AG04450 (cell line): ENCODE data around the gene RTTN. TPM values are rescaled to one million over a fixed set of nuclear protein-coding genes. Genes with fewer than 3 reads are reported as not detected.

Source experiments
- CTCF ChIA-PET: fragments of 300-600, 350-600 bp; formaldehyde crosslinking; extraction: SDS; loops from one replicate; lab custom pipeline; 2022; ENCODE audit warnings: antibody characterized with exemption, inconsistent platforms; lab: Charles Lee
- POLR2A ChIA-PET: fragments of 350-600 bp; formaldehyde crosslinking; extraction: SDS; loops from one replicate; lab custom pipeline; 2021; ENCODE audit warnings: antibody characterized with exemption, inconsistent platforms; lab: Yijun Ruan, JAX
- DNase-seq: peaks from one replicate; pipeline ENCODE4 v3.0.0-alpha.2; 2011; ENCODE audit warnings: low read depth, low spot score
- H3K27ac ChIP-seq: one replicate; pipeline ENCODE4 v1.5.1; 2012; ENCODE audit warnings: low read depth, low read length, control low read depth
- H3K27me3 ChIP-seq: one replicate; pipeline ENCODE4 v1.6.0; 2012; ENCODE audit warnings: low read length; ENCODE audit not compliant: control insufficient read depth, insufficient read depth
- H3K4me3 ChIP-seq: 2 replicates; pipeline ENCODE4 v1.5.1; 2011; ENCODE audit warnings: mild to moderate bottlenecking, low read depth, low read length, control low read depth
- H3K9me3 ChIP-seq: 2 replicates; pipeline ENCODE4 v1.5.1; 2012; ENCODE audit warnings: low read length; ENCODE audit not compliant: control insufficient read depth, insufficient read depth
- polyA plus RNA-seq: library from polyadenylated mRNA; depleted of rRNA; stranded (reverse); fragments of >200 nt; gene quantifications from 2 replicates; pipeline ENCODE4 v1.2.3, GENCODE V29; 2011
- TF ChIP-seq, protein P1 (sequence below): IDR thresholded peaks from 2 replicates; pipeline ENCODE4 v1.5.1; 2011; ENCODE audit warnings: low read depth, low read length, control low read depth, inconsistent platforms

RTTN gene
- polyA plus RNA-seq, 1 experiment = 4.6 TPM

DNA sequence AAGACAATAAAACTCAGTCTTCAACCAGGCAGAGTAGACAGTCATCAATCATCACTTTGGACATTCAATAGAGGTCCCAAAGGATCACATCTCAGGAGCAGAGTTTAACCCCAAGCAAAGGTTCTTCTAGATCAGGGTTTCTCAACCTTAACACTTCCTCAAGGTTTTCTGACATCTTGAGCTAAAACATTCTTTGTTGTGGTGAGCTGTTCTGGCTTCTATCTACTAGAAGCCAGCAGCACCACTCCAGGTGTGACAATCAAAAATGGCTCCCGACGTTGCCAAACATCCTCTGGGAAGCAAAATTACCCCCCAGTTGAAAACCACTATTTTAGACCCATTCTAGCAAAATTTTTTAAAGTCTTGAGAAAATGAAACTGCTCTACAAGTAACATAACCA, 22.0 kb downstream of the RTTN start:
- H3K27me3 ChIP-seq = no peaks in the 10 kb centered on the region
- H3K27ac ChIP-seq = no peak overlapping the region
- H3K4me3 ChIP-seq = no peak overlapping the region
- no peak for DNase-seq
- no peaks in the 10 kb centered on the region for H3K9me3 ChIP-seq
- TF ChIP-seq, protein P1, sequence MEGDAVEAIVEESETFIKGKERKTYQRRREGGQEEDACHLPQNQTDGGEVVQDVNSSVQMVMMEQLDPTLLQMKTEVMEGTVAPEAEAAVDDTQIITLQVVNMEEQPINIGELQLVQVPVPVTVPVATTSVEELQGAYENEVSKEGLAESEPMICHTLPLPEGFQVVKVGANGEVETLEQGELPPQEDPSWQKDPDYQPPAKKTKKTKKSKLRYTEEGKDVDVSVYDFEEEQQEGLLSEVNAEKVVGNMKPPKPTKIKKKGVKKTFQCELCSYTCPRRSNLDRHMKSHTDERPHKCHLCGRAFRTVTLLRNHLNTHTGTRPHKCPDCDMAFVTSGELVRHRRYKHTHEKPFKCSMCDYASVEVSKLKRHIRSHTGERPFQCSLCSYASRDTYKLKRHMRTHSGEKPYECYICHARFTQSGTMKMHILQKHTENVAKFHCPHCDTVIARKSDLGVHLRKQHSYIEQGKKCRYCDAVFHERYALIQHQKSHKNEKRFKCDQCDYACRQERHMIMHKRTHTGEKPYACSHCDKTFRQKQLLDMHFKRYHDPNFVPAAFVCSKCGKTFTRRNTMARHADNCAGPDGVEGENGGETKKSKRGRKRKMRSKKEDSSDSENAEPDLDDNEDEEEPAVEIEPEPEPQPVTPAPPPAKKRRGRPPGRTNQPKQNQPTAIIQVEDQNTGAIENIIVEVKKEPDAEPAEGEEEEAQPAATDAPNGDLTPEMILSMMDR = no peak
- ChIA-PET CTCF (interaction anchor here (1.0 to 3.4 kb wide), 5 partner anchors 12 to 1336 kb away, joined by 3 to 47 read pairs (median 16); no protein-coding TSS in a partner anchor), POLR2A (no interaction called here)

DNA sequence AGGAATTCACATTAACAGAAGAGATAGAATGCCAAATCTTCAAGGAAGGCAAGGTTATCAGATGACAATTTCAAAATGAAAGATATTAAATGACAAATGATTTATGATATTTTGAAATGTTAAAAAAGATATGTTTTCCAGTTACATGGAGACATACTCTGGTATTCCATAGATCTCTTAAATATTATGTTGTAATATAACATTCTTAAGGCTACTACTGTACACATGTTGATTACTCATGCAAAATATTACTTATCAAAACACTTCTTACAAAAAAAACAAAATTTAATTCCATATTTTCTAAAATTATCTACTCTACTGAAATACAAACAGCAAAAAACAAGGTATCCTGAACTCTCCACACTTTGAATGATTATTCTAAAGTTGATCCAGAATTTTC, 22.9 kb downstream of the RTTN start:
- Histone ChIP-seq H3K27ac (no peak overlapping the region), H3K27me3 (no peaks in the 10 kb centered on the region), H3K9me3 (no peaks in the 10 kb centered on the region), H3K4me3 (no peak overlapping the region)
- TF ChIP-seq, protein P1 = no peak
- DNase-seq = no peak
- POLR2A ChIA-PET = no interaction called here
- CTCF ChIA-PET = interaction anchor here (1.0 to 3.4 kb wide), 3 partner anchors 11 to 272 kb away, joined by 3 to 47 read pairs (median 17); no protein-coding TSS in a partner anchor

DNA sequence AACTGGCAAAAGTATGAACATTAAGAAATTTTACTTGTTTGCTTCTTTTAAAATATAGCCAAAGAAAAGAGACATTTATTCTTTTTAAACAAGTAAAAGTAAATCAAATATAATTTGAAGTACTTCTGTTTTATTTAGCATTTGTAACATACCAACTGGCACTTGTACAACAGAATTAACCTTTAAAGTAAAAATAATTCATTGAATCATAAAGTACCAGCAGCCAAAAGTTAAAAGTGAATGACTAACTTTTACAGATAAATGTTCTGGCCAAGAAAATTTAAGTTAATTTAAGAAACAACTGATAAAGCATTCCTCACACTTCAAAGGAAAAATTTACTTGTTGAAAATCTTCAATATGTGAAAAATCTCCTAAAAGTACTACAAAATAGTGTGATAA, 23.8 kb downstream of the RTTN start:
- Histone ChIP-seq H3K27me3 (no peaks in the 10 kb centered on the region), H3K9me3 (no peaks in the 10 kb centered on the region), H3K4me3 (no peak overlapping the region), H3K27ac (no peak overlapping the region)
- ChIA-PET CTCF (interaction anchor here (1.5 kb wide), 1 partner anchor 252 kb away, joined by 7 read pairs; no protein-coding TSS in a partner anchor), POLR2A (no interaction called here)
- TF ChIP-seq, protein P1 = no peak
- DNase-seq = no peak

DNA sequence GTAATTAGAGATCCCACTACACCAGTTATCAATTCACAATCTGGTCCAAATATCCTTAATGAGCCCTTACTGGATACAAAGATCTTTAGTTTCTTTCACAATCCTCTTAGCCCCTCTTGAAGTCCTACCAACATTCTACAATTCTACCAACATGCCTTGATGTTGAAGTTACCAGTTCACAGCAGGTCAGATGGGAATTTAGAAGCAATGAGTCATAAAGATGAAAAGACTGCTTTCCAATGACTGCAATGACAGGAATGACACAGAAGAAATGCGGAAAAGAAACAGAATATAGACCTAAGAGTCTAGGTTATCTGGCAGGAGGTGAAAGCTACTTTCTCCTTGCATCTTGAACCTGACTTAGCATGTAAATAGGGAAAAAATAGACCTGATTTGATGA, 24.5 kb downstream of the RTTN start:
- DNase-seq = peak; percentile 36
- Histone ChIP-seq H3K9me3 (no peaks in the 10 kb centered on the region), H3K4me3 (no peak overlapping the region), H3K27ac (no peak overlapping the region), H3K27me3 (no peaks in the 10 kb centered on the region)
- TF ChIP-seq, protein P1 = no peak
- ChIA-PET POLR2A (no interaction called here), CTCF (interaction anchor here (1.5 kb wide), 1 partner anchor 253 kb away, joined by 7 read pairs; no protein-coding TSS in a partner anchor)

DNA sequence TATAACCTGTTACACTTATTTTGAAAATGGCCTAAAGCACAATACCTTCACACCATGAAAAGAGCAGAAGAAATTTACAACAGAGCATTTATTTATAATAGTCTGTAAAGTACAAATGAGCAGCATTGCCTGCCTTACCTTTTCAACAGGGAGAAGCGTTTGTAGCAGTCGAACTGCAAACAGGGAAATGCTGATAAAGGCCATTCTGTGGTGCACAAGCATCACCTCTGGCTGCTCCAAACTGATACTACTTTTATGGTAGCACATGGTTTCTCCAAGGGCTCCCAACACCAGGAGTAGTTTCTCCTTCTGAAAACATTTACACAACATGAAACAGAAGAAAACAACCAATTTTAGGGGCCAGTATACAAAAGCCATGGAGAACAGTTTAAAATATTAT, 28.9 kb downstream of the RTTN start:
- H3K9me3 ChIP-seq = no peaks in the 10 kb centered on the region
- CTCF ChIA-PET = no interaction called here
- no peak overlapping the region for H3K4me3 ChIP-seq
- POLR2A ChIA-PET = no interaction called here
- TF ChIP-seq, protein P1 = no peak
- H3K27ac ChIP-seq = no peak overlapping the region
- no peak for DNase-seq
- no peaks in the 10 kb centered on the region for H3K27me3 ChIP-seq
